GM12865 (cell line): Measurements from ENCODE around the gene TLR8.

Source experiments
- DNase-seq: peaks from one replicate; pipeline ENCODE4 v3.0.0; 2010; ENCODE audit warnings: low read depth
- H3K4me3 ChIP-seq: 2 replicates; pipeline ENCODE4 v1.5.1; 2011; ENCODE audit warnings: mild to moderate bottlenecking, low read depth, low read length, control low read depth
- CTCF ChIP-seq: IDR thresholded peaks from 2 replicates; pipeline ENCODE4 v1.5.1; 2011; ENCODE audit warnings: low read length, control low read depth, low read depth, inconsistent platforms; ENCODE audit not compliant: insufficient read depth; ENCODE audit errors: missing control alignments

The TLR8 gene

GRCh38 chrX:12872741-12873140, 33.7 kb upstream of the TLR8 start:
- no peak for DNase-seq
- no peak overlapping the region for H3K4me3 ChIP-seq
- no peak for TF ChIP-seq CTCF

GRCh38 chrX:12874581-12874980, 31.8 kb upstream of the TLR8 start:
- TF ChIP-seq CTCF, result no peak
- no peak overlapping the region for H3K4me3 ChIP-seq
- no peak for DNase-seq

- no peak for TF ChIP-seq CTCF
- H3K4me3 ChIP-seq, result no peak overlapping the region
- DNase-seq, result no peak
These were observed 29.0 kb upstream of the TLR8 start for GRCh38 chrX:12877386-12877785.

GRCh38 chrX:12878536-12878935, 27.9 kb upstream of the TLR8 start:
- no peak overlapping the region for H3K4me3 ChIP-seq
- no peak for TF ChIP-seq CTCF
- DNase-seq, result no peak

- no peak for DNase-seq
- TF ChIP-seq CTCF, result no peak
- no peak overlapping the region for H3K4me3 ChIP-seq
These were observed 24.5 kb upstream of the TLR8 start for GRCh38 chrX:12881914-12882313.

GRCh38 chrX:12885508-12885907, 20.9 kb upstream of the TLR8 start:
- H3K4me3 ChIP-seq, result no peak overlapping the region
- no peak for DNase-seq
- TF ChIP-seq CTCF, result no peak

- no peak for DNase-seq
- TF ChIP-seq CTCF, result no peak
- no peak overlapping the region for H3K4me3 ChIP-seq
These were observed 19.9 kb upstream of the TLR8 start for GRCh38 chrX:12886545-12886944.
